ENCODE results near the gene OR1L6.

DNA sequence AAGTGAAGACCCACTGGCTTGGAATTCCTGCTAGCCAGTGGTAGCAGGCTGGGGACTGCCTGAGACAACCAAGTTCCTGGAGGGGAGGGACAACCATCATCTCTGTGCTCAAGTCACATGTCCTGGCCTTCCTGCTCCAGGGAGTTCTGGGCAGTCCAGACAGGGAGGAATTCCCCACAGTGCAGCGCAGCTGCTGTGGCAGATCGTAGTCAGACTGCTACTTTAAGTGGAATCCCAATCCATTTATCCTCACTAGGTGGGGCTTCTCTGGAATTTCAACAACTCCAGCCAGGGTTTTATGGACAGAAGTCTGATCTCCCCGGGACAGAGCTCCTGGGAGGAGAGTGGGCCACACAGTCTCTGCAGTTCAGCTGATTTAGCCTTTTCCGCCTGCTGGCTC lies 25.7 kb downstream of the OR1L6 start:
- TF ChIP-seq, protein P1, sequence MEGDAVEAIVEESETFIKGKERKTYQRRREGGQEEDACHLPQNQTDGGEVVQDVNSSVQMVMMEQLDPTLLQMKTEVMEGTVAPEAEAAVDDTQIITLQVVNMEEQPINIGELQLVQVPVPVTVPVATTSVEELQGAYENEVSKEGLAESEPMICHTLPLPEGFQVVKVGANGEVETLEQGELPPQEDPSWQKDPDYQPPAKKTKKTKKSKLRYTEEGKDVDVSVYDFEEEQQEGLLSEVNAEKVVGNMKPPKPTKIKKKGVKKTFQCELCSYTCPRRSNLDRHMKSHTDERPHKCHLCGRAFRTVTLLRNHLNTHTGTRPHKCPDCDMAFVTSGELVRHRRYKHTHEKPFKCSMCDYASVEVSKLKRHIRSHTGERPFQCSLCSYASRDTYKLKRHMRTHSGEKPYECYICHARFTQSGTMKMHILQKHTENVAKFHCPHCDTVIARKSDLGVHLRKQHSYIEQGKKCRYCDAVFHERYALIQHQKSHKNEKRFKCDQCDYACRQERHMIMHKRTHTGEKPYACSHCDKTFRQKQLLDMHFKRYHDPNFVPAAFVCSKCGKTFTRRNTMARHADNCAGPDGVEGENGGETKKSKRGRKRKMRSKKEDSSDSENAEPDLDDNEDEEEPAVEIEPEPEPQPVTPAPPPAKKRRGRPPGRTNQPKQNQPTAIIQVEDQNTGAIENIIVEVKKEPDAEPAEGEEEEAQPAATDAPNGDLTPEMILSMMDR (IDR thresholded peaks at IDR 0.05): no peak
- TF ChIP-seq EP300 (IDR thresholded peaks at IDR 0.05) (no peak), POLR2A (IDR thresholded peaks at IDR 0.05) (no peak)

Measured in ovary (tissue), 3 donors.